BJ (cell line): ENCODE measurements around the gene POC1A. TPM values are rescaled to one million over a fixed set of nuclear protein-coding genes. Genes with fewer than 3 reads are reported as not detected.

Source experiments
- CTCF ChIA-PET: fragments of 350-600 bp; formaldehyde crosslinking; extraction: SDS; loops from one replicate; lab custom pipeline; 2021; ENCODE audit warnings: antibody characterized with exemption, inconsistent platforms; lab: Yijun Ruan, JAX
- POLR2A ChIA-PET: fragments of 300-600 bp; sonication (Branson Sonifier 250); formaldehyde crosslinking; extraction: SDS; loops from one replicate; lab custom pipeline; 2021; ENCODE audit warnings: antibody characterized with exemption; lab: Charles Lee
- DNase-seq: peaks from one replicate; pipeline ENCODE4 v3.0.0-alpha.2; 2011; ENCODE audit warnings: low read depth
- H3K27me3 ChIP-seq: 2 replicates; pipeline ENCODE4 v1.6.0; 2011; ENCODE audit warnings: low read length; ENCODE audit not compliant: control insufficient read depth, insufficient read depth
- H3K36me3 ChIP-seq: 2 replicates; pipeline ENCODE4 v1.5.1; 2011; ENCODE audit warnings: low read length; ENCODE audit not compliant: control insufficient read depth, insufficient read depth
- H3K4me3 ChIP-seq: 2 replicates; pipeline ENCODE4 v1.5.1; 2011; ENCODE audit warnings: low read depth, mild to moderate bottlenecking, control low read depth, low read length
- polyA plus RNA-seq: library from polyadenylated mRNA; depleted of rRNA; stranded (reverse); fragments of >200 nt; gene quantifications from 2 replicates; pipeline ENCODE4 v1.2.3, GENCODE V29; 2011
- TF ChIP-seq, protein P1 (sequence below): IDR thresholded peaks from 2 replicates; pipeline ENCODE4 v1.5.1; 2011; ENCODE audit warnings: low read depth, mild to moderate bottlenecking, control low read depth, inconsistent platforms, low read length, moderate library complexity; ENCODE audit not compliant: insufficient read depth

Gene POC1A
- polyA plus RNA-seq, 1 experiment: 18.4 TPM

DNA sequence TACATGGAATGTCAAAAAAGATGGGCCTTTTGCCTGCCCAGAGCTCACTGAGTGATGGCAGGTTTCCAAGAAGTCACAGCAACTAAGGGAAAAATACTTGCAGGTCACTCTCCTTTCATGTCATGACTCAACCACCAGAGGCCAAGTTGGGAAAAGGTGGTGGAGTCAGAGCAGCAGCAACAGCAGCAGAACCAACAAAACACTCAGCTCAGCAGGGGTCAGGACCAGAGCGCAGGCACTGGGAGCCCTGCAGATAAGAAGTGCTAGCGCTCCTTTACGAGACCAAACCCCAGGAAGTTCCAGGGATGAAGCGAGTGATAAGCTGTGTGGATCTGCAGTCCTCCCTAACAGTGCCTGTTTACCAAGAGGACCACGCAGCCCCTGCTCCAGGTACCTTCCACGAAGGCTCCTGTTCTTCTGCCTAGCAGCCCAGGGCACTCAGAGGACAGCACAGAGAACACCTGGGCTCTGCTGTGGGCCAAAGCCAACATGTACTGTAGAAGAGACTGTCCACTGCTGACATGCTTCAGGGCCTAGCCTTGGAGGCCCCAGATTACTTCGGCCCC is 26.0 kb downstream of the POC1A start:
- Histone ChIP-seq H3K36me3 (peaks cover 4% of the 10 kb centered on the region; the same call in 1 of the 2 replicates), H3K27me3 (no peaks in the 10 kb centered on the region), H3K4me3 (no peak overlapping the region)
- TF ChIP-seq, protein P1, sequence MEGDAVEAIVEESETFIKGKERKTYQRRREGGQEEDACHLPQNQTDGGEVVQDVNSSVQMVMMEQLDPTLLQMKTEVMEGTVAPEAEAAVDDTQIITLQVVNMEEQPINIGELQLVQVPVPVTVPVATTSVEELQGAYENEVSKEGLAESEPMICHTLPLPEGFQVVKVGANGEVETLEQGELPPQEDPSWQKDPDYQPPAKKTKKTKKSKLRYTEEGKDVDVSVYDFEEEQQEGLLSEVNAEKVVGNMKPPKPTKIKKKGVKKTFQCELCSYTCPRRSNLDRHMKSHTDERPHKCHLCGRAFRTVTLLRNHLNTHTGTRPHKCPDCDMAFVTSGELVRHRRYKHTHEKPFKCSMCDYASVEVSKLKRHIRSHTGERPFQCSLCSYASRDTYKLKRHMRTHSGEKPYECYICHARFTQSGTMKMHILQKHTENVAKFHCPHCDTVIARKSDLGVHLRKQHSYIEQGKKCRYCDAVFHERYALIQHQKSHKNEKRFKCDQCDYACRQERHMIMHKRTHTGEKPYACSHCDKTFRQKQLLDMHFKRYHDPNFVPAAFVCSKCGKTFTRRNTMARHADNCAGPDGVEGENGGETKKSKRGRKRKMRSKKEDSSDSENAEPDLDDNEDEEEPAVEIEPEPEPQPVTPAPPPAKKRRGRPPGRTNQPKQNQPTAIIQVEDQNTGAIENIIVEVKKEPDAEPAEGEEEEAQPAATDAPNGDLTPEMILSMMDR: no peak
- DNase-seq: no peak
- POLR2A ChIA-PET: no interaction called here
- CTCF ChIA-PET: interaction anchor here (1.0 to 9.5 kb wide), 3 partner anchors 12 to 124 kb away, joined by 4 to 222 read pairs (median 4); no protein-coding TSS in a partner anchor

GRCh38 chr3:52126500-52126899 is 27.7 kb downstream of the POC1A start:
- TF ChIP-seq, protein P1: no peak
- H3K36me3 ChIP-seq: peaks cover 4% of the 10 kb centered on the region; the same call in 1 of the 2 replicates
- no peaks in the 10 kb centered on the region for H3K27me3 ChIP-seq
- DNase-seq: no peak
- H3K4me3 ChIP-seq: no peak overlapping the region
- POLR2A ChIA-PET: no interaction called here
- CTCF ChIA-PET: interaction anchor here (1.0 to 9.5 kb wide), 3 partner anchors 9 to 122 kb away, joined by 6 to 222 read pairs (median 8); no protein-coding TSS in a partner anchor

DNA sequence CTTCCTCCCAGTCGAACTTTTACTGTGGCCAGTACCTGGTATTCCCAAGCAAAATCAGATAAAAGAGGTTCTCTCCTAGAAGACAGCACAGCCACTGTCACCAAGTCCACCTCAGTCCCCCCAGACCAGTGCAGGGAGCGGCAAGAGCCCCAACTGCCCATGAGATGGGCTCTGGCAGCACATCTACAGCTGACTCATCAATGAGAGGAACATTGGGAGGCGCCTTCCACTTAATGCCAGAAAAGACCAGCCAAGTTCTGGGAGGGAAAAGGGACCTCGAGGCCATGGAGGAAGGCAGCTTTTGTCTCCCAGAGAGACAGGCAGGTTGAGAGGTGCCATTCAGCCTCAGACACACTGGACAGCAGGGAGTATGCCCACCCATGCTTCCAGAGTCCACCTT is 28.2 kb downstream of the POC1A start:
- H3K4me3 ChIP-seq: no peak overlapping the region
- POLR2A ChIA-PET: no interaction called here
- DNase-seq: no peak
- CTCF ChIA-PET: interaction anchor here (1.0 to 9.5 kb wide), 3 partner anchors 9 to 122 kb away, joined by 6 to 222 read pairs (median 8); no protein-coding TSS in a partner anchor
- H3K36me3 ChIP-seq: peaks cover 4% of the 10 kb centered on the region; the same call in 1 of the 2 replicates
- no peaks in the 10 kb centered on the region for H3K27me3 ChIP-seq
- TF ChIP-seq, protein P1: no peak

DNA sequence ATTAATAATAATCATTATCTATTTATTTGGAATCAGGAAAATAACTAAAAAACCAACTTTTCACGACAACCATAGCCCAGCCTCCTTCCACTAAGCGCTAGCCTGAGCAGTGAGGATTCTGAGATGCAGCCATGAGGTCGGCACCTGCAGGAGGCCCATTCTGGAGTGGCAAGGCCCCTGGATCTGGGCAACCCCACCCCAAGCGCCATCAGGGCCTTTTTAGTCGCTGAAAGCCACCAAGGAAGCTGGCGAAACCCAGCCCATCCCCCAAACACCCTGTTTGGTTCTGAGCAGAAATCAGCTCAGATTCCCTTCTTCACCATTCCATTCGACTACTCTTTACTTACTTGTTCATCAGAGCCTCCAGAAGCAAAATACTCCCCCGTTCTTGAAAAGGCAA is 29.5 kb downstream of the POC1A start:
- TF ChIP-seq, protein P1: no peak
- no peak for DNase-seq
- Histone ChIP-seq H3K4me3 (no peak overlapping the region), H3K36me3 (peaks cover 4% of the 10 kb centered on the region; the same call in 1 of the 2 replicates), H3K27me3 (no peaks in the 10 kb centered on the region)
- POLR2A ChIA-PET: no interaction called here
- CTCF ChIA-PET: interaction anchor here (1.1 to 9.5 kb wide), 5 partner anchors 11 to 142 kb away, joined by 4 to 222 read pairs (median 14); partner anchors contain the start of gene RPL29

- CTCF ChIA-PET: interaction anchor here (0.9 to 9.5 kb wide), 17 partner anchors 8 to 142 kb away, joined by 3 to 222 read pairs (median 8); partner anchors contain the start of genes DUSP7 and RPL29
- no peak overlapping the region for H3K4me3 ChIP-seq
Measured at GRCh38 chr3:52124126-52124525, 30.1 kb downstream of the POC1A start.

More at GRCh38 chr3:52124126-52124525, 30.1 kb downstream of the POC1A start:
- H3K27me3 ChIP-seq: no peaks in the 10 kb centered on the region
- POLR2A ChIA-PET: no interaction called here
- TF ChIP-seq, protein P1: no peak
- no peak for DNase-seq
- H3K36me3 ChIP-seq: peaks cover 4% of the 10 kb centered on the region; the same call in 1 of the 2 replicates
